HEK293 (cell line): Measurements from ENCODE around the gene DBN1.

Experiments
- ATF2 ChIP-seq: fragments of 450-650 bp; formaldehyde crosslinking; IDR thresholded peaks from 2 replicates; pipeline ENCODE4 v1.5.1; 2016; ENCODE audit warnings: missing biosample characterization, missing genetic modification characterization, low read depth
- CTCF ChIP-seq: fragments of 450-650 bp; formaldehyde crosslinking; IDR thresholded peaks from 2 replicates; pipeline ENCODE4 v1.5.1; 2016; ENCODE audit warnings: missing biosample characterization, missing genetic modification characterization
- GLIS2 ChIP-seq: fragments of 450-650 bp; formaldehyde crosslinking; IDR thresholded peaks from 2 replicates; pipeline ENCODE4 v1.5.1; 2016; ENCODE audit warnings: missing biosample characterization, missing genetic modification characterization
- HOXC10 ChIP-seq: sonication (generic); formaldehyde crosslinking; IDR thresholded peaks from 2 replicates; pipeline ENCODE4 v1.8.1; 2023; ENCODE audit warnings: mild to moderate bottlenecking, missing genetic modification reagents
- KLF16 ChIP-seq: fragments of 450-650 bp; formaldehyde crosslinking; IDR thresholded peaks from 2 replicates; pipeline ENCODE4 v1.5.1; 2017; ENCODE audit warnings: missing biosample characterization, missing genetic modification characterization
- MYNN ChIP-seq: fragments of 450-650 bp; formaldehyde crosslinking; IDR thresholded peaks from 2 replicates; pipeline ENCODE4 v1.5.1; 2016; ENCODE audit warnings: missing biosample characterization, missing genetic modification characterization, borderline replicate concordance
- YY1 ChIP-seq: fragments of 450-650 bp; formaldehyde crosslinking; IDR thresholded peaks from 2 replicates; pipeline ENCODE4 v1.5.1; 2018; ENCODE audit warnings: missing biosample characterization, missing genetic modification characterization
- ZBTB44 ChIP-seq: fragments of 450-650 bp; IDR thresholded peaks from 2 replicates; pipeline ENCODE4 v1.5.1; 2018; ENCODE audit warnings: missing biosample characterization, mild to moderate bottlenecking, missing genetic modification characterization
- ZBTB8A ChIP-seq: fragments of 450-650 bp; formaldehyde crosslinking; IDR thresholded peaks from 2 replicates; pipeline ENCODE4 v1.5.1; 2016; ENCODE audit warnings: missing biosample characterization, missing genetic modification characterization
- ZNF449 ChIP-seq: fragments of 450-650 bp; formaldehyde crosslinking; IDR thresholded peaks from 2 replicates; pipeline ENCODE4 v1.5.1; 2017; ENCODE audit warnings: missing biosample characterization, mild to moderate bottlenecking, missing genetic modification characterization, moderate library complexity

GRCh38 chr5:177442066-177442826 lies 31.2 kb downstream of the DBN1 start:
- TF ChIP-seq KLF16 (tag by site-specific recombination) (no peak), CTCF (tag by site-specific recombination) (no peak), ZNF449 (tag by site-specific recombination) (no peak), ZBTB8A (no peak), HOXC10 (no peak), MYNN (tag by site-specific recombination) (no peak), YY1 (tag by site-specific recombination) (no peak), ATF2 (tag by site-specific recombination) (no peak), ZBTB44 (tag by site-specific recombination) (no peak), GLIS2 (tag by site-specific recombination) (no peak)
